Measurements from ENCODE around the gene KLHL26.

DNA sequence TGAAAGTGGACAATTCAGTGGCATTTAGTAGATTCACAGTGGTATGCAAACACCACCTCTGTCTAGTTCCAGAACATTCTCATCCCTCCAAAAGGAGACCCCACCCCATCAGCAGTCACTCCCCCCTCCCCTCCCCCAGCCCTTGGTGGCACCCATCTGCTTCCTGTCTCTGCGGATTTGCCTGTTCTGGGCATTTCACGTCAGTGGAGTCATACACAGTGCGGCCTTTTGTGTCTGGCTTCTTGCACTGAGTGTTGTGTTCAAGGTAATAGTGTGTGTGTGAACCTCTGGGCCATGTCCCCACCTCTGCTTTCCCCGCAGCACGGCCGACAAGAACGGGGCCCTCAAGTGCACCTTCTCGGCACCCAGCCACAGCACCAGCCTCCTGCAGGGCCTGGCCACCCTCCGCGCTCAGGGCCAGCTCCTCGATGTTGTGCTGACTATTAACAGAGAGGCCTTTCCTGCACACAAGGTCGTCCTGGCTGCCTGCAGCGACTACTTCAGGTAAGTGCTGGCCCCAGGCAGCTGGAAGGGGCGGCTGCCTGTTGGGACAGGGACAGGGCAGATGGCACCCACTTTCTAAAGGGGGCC is 27.2 kb downstream of the KLHL26 start:
- TF ChIP-seq, protein P1, sequence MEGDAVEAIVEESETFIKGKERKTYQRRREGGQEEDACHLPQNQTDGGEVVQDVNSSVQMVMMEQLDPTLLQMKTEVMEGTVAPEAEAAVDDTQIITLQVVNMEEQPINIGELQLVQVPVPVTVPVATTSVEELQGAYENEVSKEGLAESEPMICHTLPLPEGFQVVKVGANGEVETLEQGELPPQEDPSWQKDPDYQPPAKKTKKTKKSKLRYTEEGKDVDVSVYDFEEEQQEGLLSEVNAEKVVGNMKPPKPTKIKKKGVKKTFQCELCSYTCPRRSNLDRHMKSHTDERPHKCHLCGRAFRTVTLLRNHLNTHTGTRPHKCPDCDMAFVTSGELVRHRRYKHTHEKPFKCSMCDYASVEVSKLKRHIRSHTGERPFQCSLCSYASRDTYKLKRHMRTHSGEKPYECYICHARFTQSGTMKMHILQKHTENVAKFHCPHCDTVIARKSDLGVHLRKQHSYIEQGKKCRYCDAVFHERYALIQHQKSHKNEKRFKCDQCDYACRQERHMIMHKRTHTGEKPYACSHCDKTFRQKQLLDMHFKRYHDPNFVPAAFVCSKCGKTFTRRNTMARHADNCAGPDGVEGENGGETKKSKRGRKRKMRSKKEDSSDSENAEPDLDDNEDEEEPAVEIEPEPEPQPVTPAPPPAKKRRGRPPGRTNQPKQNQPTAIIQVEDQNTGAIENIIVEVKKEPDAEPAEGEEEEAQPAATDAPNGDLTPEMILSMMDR (IDR thresholded peaks at IDR 0.05; ENCODE audit: low read depth, low read length), result no peak
- no peak for TF ChIP-seq EZH2phosphoT487 (IDR thresholded peaks at IDR 0.05; ENCODE audit: low read depth)
